NAMALWA (cell line): ENCODE data around the gene NAV1.
"Not testable (repeated sequence)": the region's sequence is repeated elsewhere in the genome, so short reads cannot be mapped to it uniquely, and the experiment has no call there.

Experiments
- DNase-seq: peaks from one replicate; pipeline ENCODE4 v3.0.0-alpha.2; 2015; ENCODE audit warnings: low spot score

Gene NAV1

GRCh38 chr1:201566529-201566823 lies 27.5 kb downstream of the NAV1 start:
- no peak for DNase-seq

GRCh38 chr1:201566933-201567801 lies 28.2 kb downstream of the NAV1 start:
- DNase-seq, result no peak

GRCh38 chr1:201568265-201568664 lies 29.3 kb downstream of the NAV1 start:
- DNase-seq, result no peak

- no peak for DNase-seq
Observed at GRCh38 chr1:201568859-201569294, 29.9 kb downstream of the NAV1 start.

GRCh38 chr1:201570181-201570885 lies 31.4 kb downstream of the NAV1 start:
- no peak for DNase-seq

GRCh38 chr1:201570886-201571624 lies 32.1 kb downstream of the NAV1 start:
- DNase-seq, result no peak

- no peak for DNase-seq
Observed at GRCh38 chr1:201573030-201573429, 34.1 kb downstream of the NAV1 start.

GRCh38 chr1:201573923-201574322 lies 35.0 kb downstream of the NAV1 start:
- no peak for DNase-seq

- no peak for DNase-seq
Observed at GRCh38 chr1:201575912-201576311, 37.0 kb downstream of the NAV1 start.

GRCh38 chr1:201576914-201577313 lies 38.0 kb downstream of the NAV1 start:
- DNase-seq, result no peak

GRCh38 chr1:201578008-201578888 lies 39.3 kb downstream of the NAV1 start:
- no peak for DNase-seq

GRCh38 chr1:201581371-201581770 lies 42.4 kb downstream of the NAV1 start:
- not testable (repeated sequence) for DNase-seq

- DNase-seq, result no peak
Observed at GRCh38 chr1:201582705-201583442, 43.9 kb downstream of the NAV1 start.

GRCh38 chr1:201583663-201584062 lies 44.7 kb downstream of the NAV1 start:
- no peak for DNase-seq

GRCh38 chr1:201584471-201585092 lies 45.7 kb downstream of the NAV1 start:
- DNase-seq, result no peak

GRCh38 chr1:201585093-201585483 lies 46.2 kb downstream of the NAV1 start:
- DNase-seq, result no peak

GRCh38 chr1:201585901-201586300 lies 47.0 kb downstream of the NAV1 start:
- DNase-seq, result no peak

GRCh38 chr1:201586806-201587205 lies 47.9 kb downstream of the NAV1 start:
- no peak for DNase-seq

GRCh38 chr1:201587729-201588128 lies 48.8 kb downstream of the NAV1 start:
- DNase-seq, result no peak
